ENCODE results near the gene MIER1. TPM values are rescaled to one million over a fixed set of nuclear protein-coding genes. Genes with fewer than 3 reads are reported as not detected.

The MIER1 gene
- total RNA-seq, 1 donor from 2014 or later = 29.7 TPM

- H3K4me3 ChIP-seq (ENCODE audit: low read length in 3 of 3) = peak overlapping the region in 1 of 3 donors; percentile 26
- peaks cover 0 to 31% (median 24%) of the 10 kb centered on the region in 3 donors for H3K4me1 ChIP-seq (ENCODE audit: control insufficient read depth in 3 of 3, insufficient read depth in 3 of 3, low read length in 3 of 3)
- H3K36me3 ChIP-seq (ENCODE audit: control insufficient read depth in 3 of 3, insufficient read depth in 3 of 3, low read length in 3 of 3) = no peaks in the 10 kb centered on the region
- H3K9ac ChIP-seq (ENCODE audit: low read depth in 1 of 3, low read length in 3 of 3) = peak overlapping the region in 1 of 3 donors; percentile 7
- no peak overlapping the region for H3K27ac ChIP-seq (ENCODE audit: low read depth, low read length)
- H3K9me3 ChIP-seq (ENCODE audit: control insufficient read depth in 3 of 3, low read length in 3 of 3) = no peaks in the 10 kb centered on the region
- H3K27me3 ChIP-seq (ENCODE audit: control insufficient read depth in 3 of 3, insufficient read depth in 3 of 3, low read length in 3 of 3) = no peaks in the 10 kb centered on the region
Observed at GRCh38 chr1:66933887-66934700, 9.3 kb downstream of the MIER1 start.

GRCh38 chr1:66937529-66938234, 12.9 kb downstream of the MIER1 start:
- H3K4me3 ChIP-seq (ENCODE audit: low read length in 3 of 3) = no peak overlapping the region
- no peak overlapping the region for H3K9ac ChIP-seq (ENCODE audit: low read depth in 1 of 3, low read length in 3 of 3)
- H3K36me3 ChIP-seq (ENCODE audit: control insufficient read depth in 3 of 3, insufficient read depth in 3 of 3, low read length in 3 of 3) = peaks cover 0 to 8% (median 0%) of the 10 kb centered on the region in 3 donors
- H3K9me3 ChIP-seq (ENCODE audit: control insufficient read depth in 3 of 3, low read length in 3 of 3) = no peaks in the 10 kb centered on the region
- peaks cover 0 to 14% (median 13%) of the 10 kb centered on the region in 3 donors for H3K4me1 ChIP-seq (ENCODE audit: control insufficient read depth in 3 of 3, insufficient read depth in 3 of 3, low read length in 3 of 3)
- no peak overlapping the region for H3K27ac ChIP-seq (ENCODE audit: low read depth, low read length)
- H3K27me3 ChIP-seq (ENCODE audit: control insufficient read depth in 3 of 3, insufficient read depth in 3 of 3, low read length in 3 of 3) = no peaks in the 10 kb centered on the region

GRCh38 chr1:66938613-66939012, 13.8 kb downstream of the MIER1 start:
- no peak overlapping the region for H3K9ac ChIP-seq (ENCODE audit: low read depth in 1 of 3, low read length in 3 of 3)
- peaks cover 0 to 8% (median 2%) of the 10 kb centered on the region in 3 donors for H3K36me3 ChIP-seq (ENCODE audit: control insufficient read depth in 3 of 3, insufficient read depth in 3 of 3, low read length in 3 of 3)
- H3K27ac ChIP-seq (ENCODE audit: low read depth, low read length) = no peak overlapping the region
- H3K9me3 ChIP-seq (ENCODE audit: control insufficient read depth in 3 of 3, low read length in 3 of 3) = no peaks in the 10 kb centered on the region
- H3K4me1 ChIP-seq (ENCODE audit: control insufficient read depth in 3 of 3, insufficient read depth in 3 of 3, low read length in 3 of 3) = peaks cover 0 to 12% (median 9%) of the 10 kb centered on the region in 3 donors
- no peak overlapping the region for H3K4me3 ChIP-seq (ENCODE audit: low read length in 3 of 3)
- no peaks in the 10 kb centered on the region for H3K27me3 ChIP-seq (ENCODE audit: control insufficient read depth in 3 of 3, insufficient read depth in 3 of 3, low read length in 3 of 3)

GRCh38 chr1:66940981-66941380, 16.2 kb downstream of the MIER1 start:
- peaks cover 0 to 8% (median 3%) of the 10 kb centered on the region in 3 donors for H3K36me3 ChIP-seq (ENCODE audit: control insufficient read depth in 3 of 3, insufficient read depth in 3 of 3, low read length in 3 of 3)
- no peak overlapping the region for H3K9ac ChIP-seq (ENCODE audit: low read depth in 1 of 3, low read length in 3 of 3)
- H3K4me1 ChIP-seq (ENCODE audit: control insufficient read depth in 3 of 3, insufficient read depth in 3 of 3, low read length in 3 of 3) = peaks cover 0 to 4% (median 3%) of the 10 kb centered on the region in 3 donors
- no peak overlapping the region for H3K4me3 ChIP-seq (ENCODE audit: low read length in 3 of 3)
- H3K27ac ChIP-seq (ENCODE audit: low read depth, low read length) = no peak overlapping the region
- H3K27me3 ChIP-seq (ENCODE audit: control insufficient read depth in 3 of 3, insufficient read depth in 3 of 3, low read length in 3 of 3) = no peaks in the 10 kb centered on the region
- no peaks in the 10 kb centered on the region for H3K9me3 ChIP-seq (ENCODE audit: control insufficient read depth in 3 of 3, low read length in 3 of 3)

- H3K36me3 ChIP-seq (ENCODE audit: control insufficient read depth in 3 of 3, insufficient read depth in 3 of 3, low read length in 3 of 3) = peaks cover 2 to 27% (median 9%) of the 10 kb centered on the region in 3 donors
- H3K27me3 ChIP-seq (ENCODE audit: control insufficient read depth in 3 of 3, insufficient read depth in 3 of 3, low read length in 3 of 3) = no peaks in the 10 kb centered on the region
- H3K9me3 ChIP-seq (ENCODE audit: control insufficient read depth in 3 of 3, low read length in 3 of 3) = no peaks in the 10 kb centered on the region
- H3K4me3 ChIP-seq (ENCODE audit: low read length in 3 of 3) = no peak overlapping the region
- H3K9ac ChIP-seq (ENCODE audit: low read depth in 1 of 3, low read length in 3 of 3) = no peak overlapping the region
- no peaks in the 10 kb centered on the region for H3K4me1 ChIP-seq (ENCODE audit: control insufficient read depth in 3 of 3, insufficient read depth in 3 of 3, low read length in 3 of 3)
- H3K27ac ChIP-seq (ENCODE audit: low read depth, low read length) = peak overlapping the region; percentile 8
Observed at GRCh38 chr1:66943361-66943969, 18.7 kb downstream of the MIER1 start.

GRCh38 chr1:66944330-66945274, 19.8 kb downstream of the MIER1 start:
- H3K27ac ChIP-seq (ENCODE audit: low read depth, low read length) = no peak overlapping the region
- no peak overlapping the region for H3K9ac ChIP-seq (ENCODE audit: low read depth in 1 of 3, low read length in 3 of 3)
- no peak overlapping the region for H3K4me3 ChIP-seq (ENCODE audit: low read length in 3 of 3)
- H3K9me3 ChIP-seq (ENCODE audit: control insufficient read depth in 3 of 3, low read length in 3 of 3) = no peaks in the 10 kb centered on the region
- H3K4me1 ChIP-seq (ENCODE audit: control insufficient read depth in 3 of 3, insufficient read depth in 3 of 3, low read length in 3 of 3) = no peaks in the 10 kb centered on the region
- peaks cover 3 to 31% (median 9%) of the 10 kb centered on the region in 3 donors for H3K36me3 ChIP-seq (ENCODE audit: control insufficient read depth in 3 of 3, insufficient read depth in 3 of 3, low read length in 3 of 3)
- no peaks in the 10 kb centered on the region for H3K27me3 ChIP-seq (ENCODE audit: control insufficient read depth in 3 of 3, insufficient read depth in 3 of 3, low read length in 3 of 3)

- H3K9me3 ChIP-seq (ENCODE audit: control insufficient read depth in 3 of 3, low read length in 3 of 3) = no peaks in the 10 kb centered on the region
- H3K9ac ChIP-seq (ENCODE audit: low read depth in 1 of 3, low read length in 3 of 3) = no peak overlapping the region
- H3K27ac ChIP-seq (ENCODE audit: low read depth, low read length) = no peak overlapping the region
- H3K4me1 ChIP-seq (ENCODE audit: control insufficient read depth in 3 of 3, insufficient read depth in 3 of 3, low read length in 3 of 3) = no peaks in the 10 kb centered on the region
- H3K27me3 ChIP-seq (ENCODE audit: control insufficient read depth in 3 of 3, insufficient read depth in 3 of 3, low read length in 3 of 3) = no peaks in the 10 kb centered on the region
- H3K36me3 ChIP-seq (ENCODE audit: control insufficient read depth in 3 of 3, insufficient read depth in 3 of 3, low read length in 3 of 3) = peaks cover 3 to 31% (median 9%) of the 10 kb centered on the region in 3 donors
- H3K4me3 ChIP-seq (ENCODE audit: low read length in 3 of 3) = no peak overlapping the region
Observed at GRCh38 chr1:66945316-66945715, 20.5 kb downstream of the MIER1 start.

GRCh38 chr1:66947267-66947666, 22.5 kb downstream of the MIER1 start:
- no peak overlapping the region for H3K27ac ChIP-seq (ENCODE audit: low read depth, low read length)
- no peaks in the 10 kb centered on the region for H3K9me3 ChIP-seq (ENCODE audit: control insufficient read depth in 3 of 3, low read length in 3 of 3)
- H3K36me3 ChIP-seq (ENCODE audit: control insufficient read depth in 3 of 3, insufficient read depth in 3 of 3, low read length in 3 of 3) = peaks cover 9 to 33% (median 19%) of the 10 kb centered on the region in 3 donors
- no peak overlapping the region for H3K9ac ChIP-seq (ENCODE audit: low read depth in 1 of 3, low read length in 3 of 3)
- no peaks in the 10 kb centered on the region for H3K27me3 ChIP-seq (ENCODE audit: control insufficient read depth in 3 of 3, insufficient read depth in 3 of 3, low read length in 3 of 3)
- no peaks in the 10 kb centered on the region for H3K4me1 ChIP-seq (ENCODE audit: control insufficient read depth in 3 of 3, insufficient read depth in 3 of 3, low read length in 3 of 3)
- no peak overlapping the region for H3K4me3 ChIP-seq (ENCODE audit: low read length in 3 of 3)

- peaks cover 9 to 43% (median 16%) of the 10 kb centered on the region in 3 donors for H3K36me3 ChIP-seq (ENCODE audit: control insufficient read depth in 3 of 3, insufficient read depth in 3 of 3, low read length in 3 of 3)
Observed at GRCh38 chr1:66951513-66951912, 26.7 kb downstream of the MIER1 start.

More at GRCh38 chr1:66951513-66951912, 26.7 kb downstream of the MIER1 start:
- Histone ChIP-seq H3K27me3 (ENCODE audit: control insufficient read depth in 3 of 3, insufficient read depth in 3 of 3, low read length in 3 of 3) (no peaks in the 10 kb centered on the region), H3K9me3 (ENCODE audit: control insufficient read depth in 3 of 3, low read length in 3 of 3) (no peaks in the 10 kb centered on the region), H3K9ac (ENCODE audit: low read depth in 1 of 3, low read length in 3 of 3) (no peak overlapping the region), H3K27ac (ENCODE audit: low read depth, low read length) (no peak overlapping the region), H3K4me1 (ENCODE audit: control insufficient read depth in 3 of 3, insufficient read depth in 3 of 3, low read length in 3 of 3) (no peaks in the 10 kb centered on the region), H3K4me3 (ENCODE audit: low read length in 3 of 3) (no peak overlapping the region)

Data from skeletal muscle tissue (tissue), 4 donors.